Left ventricle myocardium inferior (tissue), 1 donor: ENCODE measurements around the gene LAMB4. TPM values are rescaled to one million over a fixed set of nuclear protein-coding genes. Genes with fewer than 3 reads are reported as not detected.

ENCODE experiments used
- DNase-seq: peaks from one replicate; pipeline ENCODE4 v3.0.0-alpha.2; 2020
- H3K27ac ChIP-seq: fragments of 200-600 bp; replicated peaks from 2 replicates; pipeline ENCODE4 v1.8.0; 2021
- H3K27me3 ChIP-seq: fragments of 200-600 bp; 2 replicates; pipeline ENCODE4 v1.8.0; 2021; ENCODE audit warnings: low read depth
- H3K36me3 ChIP-seq: fragments of 200-600 bp; 2 replicates; pipeline ENCODE4 v1.8.0; 2021
- H3K4me1 ChIP-seq: fragments of 200-600 bp; 2 replicates; pipeline ENCODE4 v1.8.0; 2021
- H3K4me3 ChIP-seq: fragments of 200-600 bp; 2 replicates; pipeline ENCODE4 v1.8.0; 2021; ENCODE audit warnings: mild to moderate bottlenecking, moderate library complexity
- H3K9me3 ChIP-seq: fragments of 200-600 bp; replicated peaks from 2 replicates; pipeline ENCODE4 v1.8.0; 2021
- CTCF ChIP-seq: fragments of 200-600 bp; IDR thresholded peaks from 2 replicates; pipeline ENCODE4 v1.8.0; 2021; ENCODE audit warnings: antibody characterized with exemption, mild to moderate bottlenecking, borderline replicate concordance
- intact Hi-C: fragments of 100-400 bp; cut with micrococcal nuclease; formaldehyde crosslinking; loops from one replicate; pipeline ENCODE4 v1.11.0; 2022
- total RNA-seq: library from RNA; stranded (reverse); fragmentation: NEBNext Ultra II Directional; extraction: Animal tissue kit (Norgen Biotek cat#: 25700); gene quantifications from one replicate; pipeline ENCODE4 v1.2.1, GENCODE V29; 2021
- donor health status: DM: no; HTN: yes; CAD: no; lungs with severe emphysema.

Gene LAMB4
- total RNA-seq, 1 donor from 2014 or later: 0.33 TPM

GRCh38 chr7:108137040-108137439 is 6.9 kb upstream of the LAMB4 start:
- H3K36me3 ChIP-seq: no peaks in the 10 kb centered on the region
- H3K4me3 ChIP-seq: no peak overlapping the region
- TF ChIP-seq CTCF: no peak
- no peak overlapping the region for H3K27ac ChIP-seq
- no peaks in the 10 kb centered on the region for H3K4me1 ChIP-seq
- DNase-seq: no peak
- H3K27me3 ChIP-seq: no peaks in the 10 kb centered on the region
- H3K9me3 ChIP-seq: no peaks in the 10 kb centered on the region
- intact Hi-C loops: no loop called here

- no peak overlapping the region for H3K4me3 ChIP-seq
- H3K27ac ChIP-seq: no peak overlapping the region
- H3K36me3 ChIP-seq: no peaks in the 10 kb centered on the region
- H3K27me3 ChIP-seq: no peaks in the 10 kb centered on the region
- DNase-seq: no peak
- no peaks in the 10 kb centered on the region for H3K9me3 ChIP-seq
- H3K4me1 ChIP-seq: no peaks in the 10 kb centered on the region
- TF ChIP-seq CTCF: no peak
- intact Hi-C loops: no loop called here
These were observed 6.1 kb upstream of the LAMB4 start for GRCh38 chr7:108136191-108136688.

GRCh38 chr7:108135446-108136190 is 5.5 kb upstream of the LAMB4 start:
- no peak for DNase-seq
- Histone ChIP-seq H3K27me3 (no peaks in the 10 kb centered on the region), H3K36me3 (no peaks in the 10 kb centered on the region), H3K27ac (no peak overlapping the region), H3K4me1 (no peaks in the 10 kb centered on the region), H3K9me3 (no peaks in the 10 kb centered on the region), H3K4me3 (no peak overlapping the region)
- intact Hi-C loops: no loop called here
- TF ChIP-seq CTCF: no peak

GRCh38 chr7:108134486-108134885 is 4.3 kb upstream of the LAMB4 start:
- Histone ChIP-seq H3K36me3 (no peaks in the 10 kb centered on the region), H3K4me3 (no peak overlapping the region), H3K27me3 (no peaks in the 10 kb centered on the region), H3K4me1 (no peaks in the 10 kb centered on the region), H3K27ac (no peak overlapping the region), H3K9me3 (no peaks in the 10 kb centered on the region)
- no peak for TF ChIP-seq CTCF
- no peak for DNase-seq
- intact Hi-C loops: no loop called here

GRCh38 chr7:108132551-108133265 is 2.5 kb upstream of the LAMB4 start:
- Histone ChIP-seq H3K27me3 (no peaks in the 10 kb centered on the region), H3K36me3 (no peaks in the 10 kb centered on the region), H3K4me1 (no peaks in the 10 kb centered on the region), H3K9me3 (no peaks in the 10 kb centered on the region), H3K27ac (no peak overlapping the region), H3K4me3 (no peak overlapping the region)
- DNase-seq: no peak
- intact Hi-C loops: no loop called here
- TF ChIP-seq CTCF: no peak
